Hematopoietic multipotent progenitor cell treated with erythropoietin and hydrocortisone succinate and interleukin-3 and kit ligand, for 6 days (in vitro differentiated cells): ENCODE measurements around the gene GDA.
A peak's percentile ranks its signal among the peaks of the same experiment; 100 is the strongest.
"Not testable (repeated sequence)": the region's sequence is repeated elsewhere in the genome, so short reads cannot be mapped to it uniquely, and the experiment has no call there.

Source experiments
- DNase-seq: peaks from one replicate; pipeline ENCODE4 v3.0.0-alpha.2; 2015

GDA gene

GRCh38 chr9:72289401-72289800 lies 140.2 kb downstream of the GDA start:
- DNase-seq, result no peak

DNA sequence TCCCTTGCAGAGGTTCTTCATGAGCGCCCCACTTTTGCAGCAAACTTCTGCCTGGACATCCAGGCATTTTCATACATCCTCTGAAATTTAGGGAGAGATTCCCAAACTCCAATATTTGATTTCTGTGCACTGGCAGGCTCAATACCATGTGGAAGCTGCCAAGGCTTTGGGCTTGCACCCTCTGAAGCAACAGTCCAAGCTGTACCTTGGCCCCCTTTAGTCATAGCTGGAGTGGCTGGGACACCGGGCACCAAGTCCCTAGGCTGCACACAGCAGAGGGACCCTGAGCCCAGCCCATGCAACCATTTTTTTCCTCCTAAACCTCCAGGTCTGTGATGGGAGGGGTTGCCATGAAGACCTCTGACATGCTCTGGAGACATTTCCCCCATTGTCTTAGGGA lies 141.1 kb downstream of the GDA start:
- no peak for DNase-seq

DNA sequence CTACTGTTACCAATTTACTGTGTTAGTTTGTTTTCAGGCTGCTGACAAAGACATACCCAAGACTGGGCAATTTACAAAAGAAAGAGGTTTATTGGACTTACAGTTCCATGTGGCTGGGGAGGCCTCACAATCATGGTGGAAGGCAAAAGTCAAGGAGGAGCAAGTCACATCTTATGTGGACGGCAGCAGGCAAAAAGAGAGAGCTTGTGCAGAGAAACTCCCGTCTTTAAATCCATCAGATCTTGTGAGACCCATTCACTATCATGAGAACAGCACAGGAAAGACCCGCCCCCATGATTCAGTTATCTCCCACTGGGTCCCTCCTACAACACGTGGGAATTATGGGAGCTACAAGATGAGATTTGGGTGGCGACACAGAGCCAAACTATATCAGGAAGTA lies 142.3 kb downstream of the GDA start:
- DNase-seq, result not testable (repeated sequence)

- DNase-seq, result peak; percentile 71
Observed at GRCh38 chr9:72292256-72292682, 143.0 kb downstream of the GDA start.

DNA sequence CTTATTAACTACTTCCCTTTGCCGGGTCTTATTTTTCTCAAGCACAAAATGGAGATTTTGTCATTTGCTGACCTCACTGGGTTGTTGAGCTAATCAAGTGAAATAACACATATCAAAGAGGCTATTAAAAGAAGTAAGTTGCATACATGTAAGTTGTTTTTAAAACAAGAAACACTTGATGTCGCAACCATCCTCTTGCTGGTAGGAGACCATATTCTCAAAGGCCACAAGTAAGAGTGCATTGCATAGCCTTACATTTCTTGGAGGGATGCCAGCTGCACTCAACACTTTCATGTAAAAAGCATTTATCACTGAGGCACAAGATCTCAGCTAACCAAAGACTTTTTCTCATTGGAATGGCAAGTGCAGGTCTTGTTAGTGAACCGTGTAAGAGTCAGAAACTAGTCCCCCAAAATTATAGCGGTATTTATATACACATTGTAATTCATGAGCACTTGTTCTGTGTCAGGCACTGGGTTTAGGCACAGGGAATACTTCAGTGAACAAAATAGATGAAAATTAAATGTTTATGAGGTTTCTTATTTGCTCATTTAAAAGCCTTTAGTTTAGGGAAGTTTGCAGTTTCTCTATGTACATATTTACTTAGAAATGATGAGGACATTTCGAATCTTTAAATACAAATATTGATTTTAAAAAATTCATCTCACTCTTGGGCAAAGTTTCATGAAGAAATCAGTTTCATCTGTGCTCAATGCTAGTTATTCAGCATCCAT lies 143.8 kb downstream of the GDA start:
- peak; percentile 88 for DNase-seq

- no peak for DNase-seq
Observed at GRCh38 chr9:72294936-72295335, 145.7 kb downstream of the GDA start.

GRCh38 chr9:72297516-72297915 lies 148.3 kb downstream of the GDA start:
- no peak for DNase-seq

DNA sequence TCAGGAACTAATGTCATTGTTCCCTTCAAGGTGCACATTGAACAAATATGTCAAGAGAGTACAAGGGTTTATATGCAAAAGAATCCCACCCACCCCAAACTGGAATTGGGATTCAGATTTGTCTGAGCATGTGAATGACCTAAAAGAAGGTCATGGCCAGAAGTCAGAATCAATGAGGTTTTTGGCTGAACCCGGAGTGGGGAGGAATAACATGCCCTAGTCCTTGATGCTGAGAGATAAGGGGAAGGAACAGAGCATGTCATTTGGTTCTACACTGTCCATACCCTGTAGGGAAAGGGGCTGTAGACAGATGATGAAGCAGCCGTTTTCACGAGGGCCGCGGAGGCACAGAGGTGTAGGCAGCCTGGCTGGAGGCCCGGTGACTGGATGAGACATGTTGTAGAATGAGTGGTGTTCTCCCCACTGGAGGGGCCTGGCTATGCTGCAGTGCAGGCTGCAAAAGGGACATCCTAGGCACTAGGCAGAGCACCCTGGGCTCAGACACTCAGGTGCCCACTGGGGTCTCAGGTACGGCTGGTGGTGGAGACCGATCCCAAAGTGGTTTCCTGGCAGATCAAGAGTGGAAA lies 149.9 kb downstream of the GDA start:
- no peak for DNase-seq

DNA sequence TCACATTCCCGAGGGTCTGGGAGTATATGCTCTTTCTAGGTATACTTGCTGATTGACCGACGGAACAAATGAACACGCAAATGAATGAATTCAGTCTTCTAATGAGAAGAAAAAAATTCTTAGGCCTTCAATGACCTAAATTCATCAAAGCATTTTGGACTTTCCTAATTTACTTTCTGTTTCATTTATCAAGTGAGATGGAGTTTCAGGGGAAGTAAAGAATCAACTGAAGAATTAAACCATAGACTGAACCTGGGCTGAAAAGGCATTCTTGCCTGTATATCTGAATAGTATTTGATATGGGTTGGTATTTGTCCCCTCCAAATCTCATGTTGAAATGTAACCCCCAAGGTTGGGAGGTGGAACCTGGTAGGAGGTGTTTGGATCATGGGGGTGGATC lies 151.6 kb downstream of the GDA start:
- DNase-seq, result no peak
